HEK293 (cell line): ENCODE measurements around the gene CPXM2.

ENCODE experiments used
- CTCF ChIA-PET: fragments of 350-600 bp; formaldehyde crosslinking; extraction: SDS; loops from one replicate; lab custom pipeline; 2021; ENCODE audit warnings: antibody characterized with exemption; lab: Yijun Ruan, JAX
- POLR2A ChIA-PET: fragments of 300-600 bp; formaldehyde crosslinking; extraction: SDS; loops from one replicate; lab custom pipeline; 2020; ENCODE audit warnings: antibody characterized with exemption, inconsistent platforms; lab: Yijun Ruan, JAX
- H3K27ac ChIP-seq: fragments of 200-500 bp; sonication (Bioruptor generic); 2 replicates; pipeline ENCODE4 v1.5.1; 2014; ENCODE audit warnings: low read depth, low read length, control low read depth, inconsistent platforms; ENCODE audit errors: extremely low read depth
- H3K36me3 ChIP-seq, 2 experiments: fragments of 200-500 bp in 1 of 2; sonication (Bioruptor generic) in 1 of 2; 1 replicate in 1 of 2; 2 replicates in 1 of 2; pipeline ENCODE4 v1.5.1; 2014 to 2017; ENCODE audit warnings: inconsistent platforms in 2 of 2, low read length in 2 of 2; ENCODE audit not compliant: control insufficient read depth in 2 of 2, insufficient read depth in 1 of 2
- H3K4me1 ChIP-seq: fragments of 200-500 bp; sonication (Bioruptor generic); 2 replicates; pipeline ENCODE4 v1.5.1; 2014; ENCODE audit warnings: mild to moderate bottlenecking, low read length, inconsistent platforms; ENCODE audit not compliant: control insufficient read depth, insufficient read depth
- H3K4me3 ChIP-seq: 2 replicates; pipeline ENCODE4 v1.5.1; 2011; ENCODE audit warnings: low read depth, mild to moderate bottlenecking, control low read depth, low read length, moderate library complexity
- H3K9me3 ChIP-seq: fragments of 200-500 bp; sonication (Bioruptor generic); 2 replicates; pipeline ENCODE4 v1.5.1; 2014; ENCODE audit warnings: low read depth, low read length, inconsistent platforms; ENCODE audit not compliant: control insufficient read depth, insufficient read depth
- MYNN ChIP-seq: fragments of 450-650 bp; formaldehyde crosslinking; IDR thresholded peaks from 2 replicates; pipeline ENCODE4 v1.5.1; 2016; ENCODE audit warnings: missing biosample characterization, missing genetic modification characterization, borderline replicate concordance
- SALL2 ChIP-seq: fragments of 450-650 bp; formaldehyde crosslinking; IDR thresholded peaks from 2 replicates; pipeline ENCODE4 v1.5.0; 2017; ENCODE audit warnings: missing biosample characterization, mild to moderate bottlenecking, missing genetic modification characterization, borderline replicate concordance
- TRIM28 ChIP-seq: IDR thresholded peaks from 2 replicates; pipeline ENCODE4 v1.6.1; 2011; ENCODE audit warnings: low read length, control low read depth, borderline replicate concordance
- YY1 ChIP-seq: fragments of 450-650 bp; formaldehyde crosslinking; IDR thresholded peaks from 2 replicates; pipeline ENCODE4 v1.5.1; 2018; ENCODE audit warnings: missing biosample characterization, missing genetic modification characterization
- YY2 ChIP-seq: fragments of 450-650 bp; formaldehyde crosslinking; IDR thresholded peaks from 2 replicates; pipeline ENCODE4 v1.5.1; 2016; ENCODE audit warnings: missing biosample characterization, missing genetic modification characterization
- ZBTB49 ChIP-seq: fragments of 450-650 bp; formaldehyde crosslinking; IDR thresholded peaks from 2 replicates; pipeline ENCODE4 v1.5.1; 2016; ENCODE audit warnings: missing biosample characterization, missing genetic modification characterization, low read depth
- ZIC2 ChIP-seq: fragments of 450-650 bp; formaldehyde crosslinking; IDR thresholded peaks from 2 replicates; pipeline ENCODE4 v1.5.1; 2016; ENCODE audit warnings: missing biosample characterization, missing genetic modification characterization
- ZNF10 ChIP-seq: fragments of 450-650 bp; formaldehyde crosslinking; IDR thresholded peaks from 2 replicates; pipeline ENCODE4 v1.5.1; 2017; ENCODE audit warnings: missing biosample characterization, missing genetic modification characterization
- ZNF121 ChIP-seq: fragments of 450-650 bp; formaldehyde crosslinking; IDR thresholded peaks from 2 replicates; pipeline ENCODE4 v1.5.1; 2016; ENCODE audit warnings: missing biosample characterization, missing genetic modification characterization
- ZNF140 ChIP-seq: fragments of 450-650 bp; formaldehyde crosslinking; IDR thresholded peaks from 2 replicates; pipeline ENCODE4 v1.5.1; 2016; ENCODE audit warnings: missing biosample characterization, missing genetic modification characterization
- ZNF24 ChIP-seq: fragments of 450-650 bp; formaldehyde crosslinking; IDR thresholded peaks from 2 replicates; pipeline ENCODE4 v1.5.1; 2016; ENCODE audit warnings: missing biosample characterization, missing genetic modification characterization
- ZNF362 ChIP-seq: fragments of 450-650 bp; formaldehyde crosslinking; IDR thresholded peaks from 2 replicates; pipeline ENCODE4 v1.5.1; 2016; ENCODE audit warnings: missing biosample characterization, missing genetic modification characterization
- ZNF473 ChIP-seq: fragments of 450-650 bp; formaldehyde crosslinking; IDR thresholded peaks from 2 replicates; pipeline ENCODE4 v1.5.1; 2017; ENCODE audit warnings: missing biosample characterization, missing genetic modification characterization
- ZNF530 ChIP-seq: fragments of 450-650 bp; formaldehyde crosslinking; IDR thresholded peaks from 2 replicates; pipeline ENCODE4 v1.5.1; 2016; ENCODE audit warnings: low read depth, missing biosample characterization, missing genetic modification characterization
- ZNF544 ChIP-seq: fragments of 450-650 bp; formaldehyde crosslinking; IDR thresholded peaks from 2 replicates; pipeline ENCODE4 v1.5.0; 2017; ENCODE audit warnings: missing biosample characterization, missing genetic modification characterization
- ZNF560 ChIP-seq: fragments of 450-650 bp; formaldehyde crosslinking; IDR thresholded peaks from 2 replicates; pipeline ENCODE4 v1.5.1; 2017; ENCODE audit warnings: missing biosample characterization, missing genetic modification characterization, borderline replicate concordance
- ZNF561 ChIP-seq: fragments of 450-650 bp; IDR thresholded peaks from 2 replicates; pipeline ENCODE4 v1.5.1; 2018; ENCODE audit warnings: missing biosample characterization, missing genetic modification characterization, borderline replicate concordance
- ZNF585B ChIP-seq: fragments of 450-650 bp; formaldehyde crosslinking; IDR thresholded peaks from 2 replicates; pipeline ENCODE4 v1.5.1; 2016; ENCODE audit warnings: missing biosample characterization, missing genetic modification characterization
- ZNF645 ChIP-seq: fragments of 450-650 bp; formaldehyde crosslinking; IDR thresholded peaks from 2 replicates; pipeline ENCODE4; 2016; ENCODE audit warnings: missing biosample characterization, missing genetic modification characterization
- ZNF664 ChIP-seq: fragments of 450-650 bp; formaldehyde crosslinking; IDR thresholded peaks from 2 replicates; pipeline ENCODE4 v1.5.1; 2016; ENCODE audit warnings: missing biosample characterization, missing genetic modification characterization
- ZNF692 ChIP-seq: fragments of 450-650 bp; formaldehyde crosslinking; IDR thresholded peaks from 2 replicates; pipeline ENCODE4 v1.5.1; 2016; ENCODE audit warnings: missing biosample characterization, missing genetic modification characterization
- ZNF768 ChIP-seq: fragments of 450-650 bp; formaldehyde crosslinking; IDR thresholded peaks from 2 replicates; pipeline ENCODE4 v1.5.1; 2018; ENCODE audit warnings: missing biosample characterization, mild to moderate bottlenecking, missing genetic modification characterization
- ZNF776 ChIP-seq: fragments of 450-650 bp; formaldehyde crosslinking; IDR thresholded peaks from 2 replicates; pipeline ENCODE4 v1.5.0; 2017; ENCODE audit warnings: missing biosample characterization, missing genetic modification characterization, borderline replicate concordance
- ZNF837 ChIP-seq: fragments of 450-650 bp; formaldehyde crosslinking; IDR thresholded peaks from 2 replicates; pipeline ENCODE4 v1.5.1; 2016; ENCODE audit warnings: missing biosample characterization, missing genetic modification characterization

Gene CPXM2

GRCh38 chr10:123724747-123725146, 166.9 kb downstream of the CPXM2 start:
- CTCF ChIA-PET = interaction anchor here (0.6 kb wide), 1 partner anchor 467 kb away, joined by 3 read pairs; no protein-coding TSS in a partner anchor
- Histone ChIP-seq H3K4me3 (no peak overlapping the region), H3K4me1 (no peaks in the 10 kb centered on the region), H3K36me3 (no peaks in the 10 kb centered on the region), H3K27ac (no peak overlapping the region), H3K9me3 (no peaks in the 10 kb centered on the region)
- POLR2A ChIA-PET = interaction anchor here (0.6 kb wide), 1 partner anchor 649 kb away, joined by 3 read pairs; no protein-coding TSS in a partner anchor
- TF ChIP-seq ZNF473 (tag by site-specific recombination) = no peak
- TF ChIP-seq ZNF585B (tag by site-specific recombination) = no peak
- TF ChIP-seq ZNF561 (tag by site-specific recombination) = no peak
- TF ChIP-seq ZNF544 = no peak
- no peak for TF ChIP-seq ZNF837 (tag by site-specific recombination)
- no peak for TF ChIP-seq ZNF692 (tag by site-specific recombination)
- TF ChIP-seq ZNF776 (tag by site-specific recombination) = no peak
- TF ChIP-seq TRIM28 = no peak
- no peak for TF ChIP-seq ZNF121
- no peak for TF ChIP-seq YY2 (tag by site-specific recombination)
- TF ChIP-seq ZNF560 (tag by site-specific recombination) = no peak
- no peak for TF ChIP-seq ZNF24 (tag by site-specific recombination)

GRCh38 chr10:123722351-123722750, 169.3 kb downstream of the CPXM2 start:
- no peak overlapping the region for H3K4me3 ChIP-seq
- ChIA-PET CTCF (no interaction called here), POLR2A (no interaction called here)
- TF ChIP-seq ZNF768 (no peak), YY1 (tag by site-specific recombination) (no peak), ZNF776 (tag by site-specific recombination) (no peak), ZNF664 (tag by site-specific recombination) (no peak), ZNF530 (tag by site-specific recombination) (no peak), ZNF645 (tag by site-specific recombination) (no peak), ZNF362 (tag by site-specific recombination) (no peak), ZNF10 (tag by site-specific recombination) (no peak), SALL2 (tag by site-specific recombination) (no peak), ZNF561 (tag by site-specific recombination) (no peak), ZNF140 (tag by site-specific recombination) (no peak), MYNN (tag by site-specific recombination) (no peak), ZBTB49 (no peak), ZIC2 (no peak)
- H3K9me3 ChIP-seq = no peaks in the 10 kb centered on the region
- no peaks in the 10 kb centered on the region for H3K36me3 ChIP-seq
- H3K4me1 ChIP-seq = no peaks in the 10 kb centered on the region
- H3K27ac ChIP-seq = no peak overlapping the region
